HepG2 (cell line): Measurements from ENCODE around the gene LRRC15. TPM values are rescaled to one million over a fixed set of nuclear protein-coding genes. Genes with fewer than 3 reads are reported as not detected.

Experiments
- DPF2 ChIP-seq: sonication (generic); formaldehyde crosslinking; IDR thresholded peaks from 2 replicates; pipeline ENCODE4 v1.4.0; 2020; ENCODE audit warnings: mild to moderate bottlenecking, low read depth, missing genetic modification reagents, borderline replicate concordance
- HNRNPK ChIP-seq: fragments of 200-400 bp; formaldehyde crosslinking; IDR thresholded peaks from 2 replicates; pipeline ENCODE4 v1.6.1; 2018; ENCODE audit warnings: low read length, low read depth, moderate library complexity, mild to moderate bottlenecking; ENCODE audit not compliant: poor library complexity, severe bottlenecking
- MATR3 ChIP-seq: sonication (generic); formaldehyde crosslinking; IDR thresholded peaks from 2 replicates; pipeline ENCODE4 v1.4.0; 2020; ENCODE audit warnings: missing genetic modification reagents
- YEATS4 ChIP-seq: sonication (generic); formaldehyde crosslinking; IDR thresholded peaks from 2 replicates; pipeline ENCODE4 v1.4.0; 2020; ENCODE audit warnings: missing genetic modification reagents, borderline replicate concordance
- ZNF180 ChIP-seq: sonication (generic); formaldehyde crosslinking; IDR thresholded peaks from 2 replicates; pipeline ENCODE4 v1.4.0; 2020; ENCODE audit warnings: low read depth, missing genetic modification reagents, borderline replicate concordance
- ZNF24 ChIP-seq: fragments of 450-650 bp; IDR thresholded peaks from 2 replicates; pipeline ENCODE4 v1.6.1; 2017; ENCODE audit warnings: antibody characterized with exemption, mild to moderate bottlenecking
- ZNF496 ChIP-seq: sonication (generic); formaldehyde crosslinking; IDR thresholded peaks from 2 replicates; pipeline ENCODE4 v1.8.1; 2023; ENCODE audit warnings: mild to moderate bottlenecking, moderate library complexity, missing genetic modification reagents; ENCODE audit not compliant: insufficient replicate concordance
- ZNF883 ChIP-seq: sonication (generic); formaldehyde crosslinking; IDR thresholded peaks from 2 replicates; pipeline ENCODE4 v1.5.1; 2020; ENCODE audit warnings: mild to moderate bottlenecking, missing genetic modification reagents; ENCODE audit errors: not compliant biosample characterization
- polyA plus RNA-seq, 8 experiments: library from polyadenylated mRNA; depleted of rRNA in 3 of 8; stranded (reverse) in 7 of 8; unstranded in 1 of 8; fragments of >200 nt; fragmentation: Illumina TruSeq in 4 of 8; extraction: Trizol in 4 of 8; gene quantifications; 2 replicates each; pipeline versions ENCODE4 v1.2.1 to v1.2.3, GENCODE V29; 2011 to 2016; ENCODE audit warnings: low read depth in 4 of 8, missing spikeins in 1 of 8, mixed read lengths in 1 of 8; ENCODE audit not compliant: insufficient read depth in 1 of 8
- total RNA-seq, 5 experiments: library from RNA; depleted of rRNA; stranded (reverse); fragments of >200 nt; fragmentation: Illumina TruSeq; extraction: Trizol; gene quantifications; 2 replicates each; pipeline ENCODE4 v1.2.3, GENCODE V29; 2016; ENCODE audit warnings: low read depth in 1 of 5
- TF ChIP-seq, protein P1 (sequence below): sonication (generic); formaldehyde crosslinking; IDR thresholded peaks from 2 replicates; pipeline ENCODE4 v1.4.0; 2020; ENCODE audit warnings: mild to moderate bottlenecking, missing genetic modification reagents, borderline replicate concordance
- TF ChIP-seq, protein P2 (sequence below): sonication (generic); formaldehyde crosslinking; conservative IDR thresholded peaks from 2 replicates; pipeline ENCODE4 v1.8.1; 2023; ENCODE audit warnings: missing genetic modification reagents
- TF ChIP-seq, protein P3 (sequence below), 2 experiments: sonication (generic) in 1 of 2; formaldehyde crosslinking in 1 of 2; IDR thresholded peaks; 2 replicates each; pipeline versions ENCODE4 v1.6.1 to v1.9.0; 2014 to 2022; ENCODE audit warnings: antibody characterized with exemption in 1 of 2, borderline replicate concordance in 1 of 2, inconsistent platforms in 1 of 2, low read depth in 1 of 2, missing genetic modification reagents in 1 of 2
- TF ChIP-seq, protein P4 (sequence below): sonication (generic); formaldehyde crosslinking; IDR thresholded peaks from 2 replicates; pipeline ENCODE4 v1.4.0; 2020; ENCODE audit warnings: missing genetic modification reagents

Gene LRRC15
- total and polyA plus RNA-seq, 2 of the 13 experiments (the other 11 are each of a cell fraction or from before 2014, with no cell fraction given): not detected

DNA sequence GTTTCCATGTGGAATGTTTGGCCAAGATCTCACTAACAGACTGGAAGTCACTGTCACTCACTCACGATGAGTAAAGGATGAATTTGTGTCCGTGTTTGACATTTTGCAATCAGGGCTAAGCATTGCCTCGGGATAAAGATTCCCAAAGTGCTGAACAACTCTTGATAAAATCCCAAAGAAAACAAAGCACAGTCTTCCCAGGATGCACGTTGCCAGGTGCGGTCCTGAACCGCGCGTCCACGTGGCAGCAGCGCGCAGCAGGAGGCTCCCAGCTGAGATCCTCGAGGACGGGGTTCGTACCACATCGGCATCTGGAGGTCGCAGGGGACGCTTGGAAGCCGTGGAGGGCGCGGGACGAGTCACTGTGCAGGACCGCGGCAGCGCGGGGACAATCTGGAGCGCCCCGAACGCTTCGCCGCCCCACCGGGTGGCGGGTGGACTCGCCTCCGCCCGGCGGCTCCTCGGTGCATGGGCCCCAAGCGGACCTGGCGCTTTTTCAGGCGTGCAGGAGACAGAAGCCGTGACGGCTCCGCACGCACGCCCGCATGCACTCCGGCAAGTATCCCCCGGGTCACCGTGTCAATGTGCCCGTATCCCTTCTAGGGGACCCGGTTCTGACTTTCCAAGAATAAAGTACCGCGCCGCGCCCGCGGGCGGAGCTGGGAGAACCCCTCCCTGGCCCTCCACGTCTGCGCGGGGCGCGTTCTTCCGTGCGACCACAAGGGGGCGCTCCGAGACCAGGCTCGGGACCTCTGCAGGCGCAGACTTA is 36.1 kb downstream of the LRRC15 start (continued):
- TF ChIP-seq, protein P1, sequence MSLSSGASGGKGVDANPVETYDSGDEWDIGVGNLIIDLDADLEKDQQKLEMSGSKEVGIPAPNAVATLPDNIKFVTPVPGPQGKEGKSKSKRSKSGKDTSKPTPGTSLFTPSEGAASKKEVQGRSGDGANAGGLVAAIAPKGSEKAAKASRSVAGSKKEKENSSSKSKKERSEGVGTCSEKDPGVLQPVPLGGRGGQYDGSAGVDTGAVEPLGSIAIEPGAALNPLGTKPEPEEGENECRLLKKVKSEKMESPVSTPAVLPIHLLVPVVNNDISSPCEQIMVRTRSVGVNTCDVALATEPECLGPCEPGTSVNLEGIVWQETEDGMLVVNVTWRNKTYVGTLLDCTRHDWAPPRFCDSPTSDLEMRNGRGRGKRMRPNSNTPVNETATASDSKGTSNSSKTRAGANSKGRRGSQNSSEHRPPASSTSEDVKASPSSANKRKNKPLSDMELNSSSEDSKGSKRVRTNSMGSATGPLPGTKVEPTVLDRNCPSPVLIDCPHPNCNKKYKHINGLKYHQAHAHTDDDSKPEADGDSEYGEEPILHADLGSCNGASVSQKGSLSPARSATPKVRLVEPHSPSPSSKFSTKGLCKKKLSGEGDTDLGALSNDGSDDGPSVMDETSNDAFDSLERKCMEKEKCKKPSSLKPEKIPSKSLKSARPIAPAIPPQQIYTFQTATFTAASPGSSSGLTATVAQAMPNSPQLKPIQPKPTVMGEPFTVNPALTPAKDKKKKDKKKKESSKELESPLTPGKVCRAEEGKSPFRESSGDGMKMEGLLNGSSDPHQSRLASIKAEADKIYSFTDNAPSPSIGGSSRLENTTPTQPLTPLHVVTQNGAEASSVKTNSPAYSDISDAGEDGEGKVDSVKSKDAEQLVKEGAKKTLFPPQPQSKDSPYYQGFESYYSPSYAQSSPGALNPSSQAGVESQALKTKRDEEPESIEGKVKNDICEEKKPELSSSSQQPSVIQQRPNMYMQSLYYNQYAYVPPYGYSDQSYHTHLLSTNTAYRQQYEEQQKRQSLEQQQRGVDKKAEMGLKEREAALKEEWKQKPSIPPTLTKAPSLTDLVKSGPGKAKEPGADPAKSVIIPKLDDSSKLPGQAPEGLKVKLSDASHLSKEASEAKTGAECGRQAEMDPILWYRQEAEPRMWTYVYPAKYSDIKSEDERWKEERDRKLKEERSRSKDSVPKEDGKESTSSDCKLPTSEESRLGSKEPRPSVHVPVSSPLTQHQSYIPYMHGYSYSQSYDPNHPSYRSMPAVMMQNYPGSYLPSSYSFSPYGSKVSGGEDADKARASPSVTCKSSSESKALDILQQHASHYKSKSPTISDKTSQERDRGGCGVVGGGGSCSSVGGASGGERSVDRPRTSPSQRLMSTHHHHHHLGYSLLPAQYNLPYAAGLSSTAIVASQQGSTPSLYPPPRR: peak; percentile 59
- TF ChIP-seq ZNF496 (CRISPR knock-in tag) (no peak), MATR3 (CRISPR knock-in tag) (no peak), HNRNPK (no peak), ZNF180 (CRISPR knock-in tag) (0 out of 2 replicates have a peak, but pooled peaks have one; percentile 35), YEATS4 (CRISPR knock-in tag) (peak; percentile 98), ZNF883 (peak; percentile 93), DPF2 (CRISPR knock-in tag) (no peak), ZNF24 (no peak)
- TF ChIP-seq, protein P2, sequence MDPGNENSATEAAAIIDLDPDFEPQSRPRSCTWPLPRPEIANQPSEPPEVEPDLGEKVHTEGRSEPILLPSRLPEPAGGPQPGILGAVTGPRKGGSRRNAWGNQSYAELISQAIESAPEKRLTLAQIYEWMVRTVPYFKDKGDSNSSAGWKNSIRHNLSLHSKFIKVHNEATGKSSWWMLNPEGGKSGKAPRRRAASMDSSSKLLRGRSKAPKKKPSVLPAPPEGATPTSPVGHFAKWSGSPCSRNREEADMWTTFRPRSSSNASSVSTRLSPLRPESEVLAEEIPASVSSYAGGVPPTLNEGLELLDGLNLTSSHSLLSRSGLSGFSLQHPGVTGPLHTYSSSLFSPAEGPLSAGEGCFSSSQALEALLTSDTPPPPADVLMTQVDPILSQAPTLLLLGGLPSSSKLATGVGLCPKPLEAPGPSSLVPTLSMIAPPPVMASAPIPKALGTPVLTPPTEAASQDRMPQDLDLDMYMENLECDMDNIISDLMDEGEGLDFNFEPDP (CRISPR knock-in tag): 0 out of 2 replicates have a peak, but pooled peaks have one; percentile 94
- TF ChIP-seq, protein P3, sequence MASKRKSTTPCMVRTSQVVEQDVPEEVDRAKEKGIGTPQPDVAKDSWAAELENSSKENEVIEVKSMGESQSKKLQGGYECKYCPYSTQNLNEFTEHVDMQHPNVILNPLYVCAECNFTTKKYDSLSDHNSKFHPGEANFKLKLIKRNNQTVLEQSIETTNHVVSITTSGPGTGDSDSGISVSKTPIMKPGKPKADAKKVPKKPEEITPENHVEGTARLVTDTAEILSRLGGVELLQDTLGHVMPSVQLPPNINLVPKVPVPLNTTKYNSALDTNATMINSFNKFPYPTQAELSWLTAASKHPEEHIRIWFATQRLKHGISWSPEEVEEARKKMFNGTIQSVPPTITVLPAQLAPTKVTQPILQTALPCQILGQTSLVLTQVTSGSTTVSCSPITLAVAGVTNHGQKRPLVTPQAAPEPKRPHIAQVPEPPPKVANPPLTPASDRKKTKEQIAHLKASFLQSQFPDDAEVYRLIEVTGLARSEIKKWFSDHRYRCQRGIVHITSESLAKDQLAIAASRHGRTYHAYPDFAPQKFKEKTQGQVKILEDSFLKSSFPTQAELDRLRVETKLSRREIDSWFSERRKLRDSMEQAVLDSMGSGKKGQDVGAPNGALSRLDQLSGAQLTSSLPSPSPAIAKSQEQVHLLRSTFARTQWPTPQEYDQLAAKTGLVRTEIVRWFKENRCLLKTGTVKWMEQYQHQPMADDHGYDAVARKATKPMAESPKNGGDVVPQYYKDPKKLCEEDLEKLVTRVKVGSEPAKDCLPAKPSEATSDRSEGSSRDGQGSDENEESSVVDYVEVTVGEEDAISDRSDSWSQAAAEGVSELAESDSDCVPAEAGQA (IDR thresholded peaks at IDR 0.05; ENCODE audit: low read depth): no peak
- TF ChIP-seq, protein P3 (CRISPR knock-in tag; IDR thresholded peaks at IDR 0.05; ENCODE audit: borderline replicate concordance): peak; percentile 74; the same call in 1 of the 2 replicates
- TF ChIP-seq, protein P4, sequence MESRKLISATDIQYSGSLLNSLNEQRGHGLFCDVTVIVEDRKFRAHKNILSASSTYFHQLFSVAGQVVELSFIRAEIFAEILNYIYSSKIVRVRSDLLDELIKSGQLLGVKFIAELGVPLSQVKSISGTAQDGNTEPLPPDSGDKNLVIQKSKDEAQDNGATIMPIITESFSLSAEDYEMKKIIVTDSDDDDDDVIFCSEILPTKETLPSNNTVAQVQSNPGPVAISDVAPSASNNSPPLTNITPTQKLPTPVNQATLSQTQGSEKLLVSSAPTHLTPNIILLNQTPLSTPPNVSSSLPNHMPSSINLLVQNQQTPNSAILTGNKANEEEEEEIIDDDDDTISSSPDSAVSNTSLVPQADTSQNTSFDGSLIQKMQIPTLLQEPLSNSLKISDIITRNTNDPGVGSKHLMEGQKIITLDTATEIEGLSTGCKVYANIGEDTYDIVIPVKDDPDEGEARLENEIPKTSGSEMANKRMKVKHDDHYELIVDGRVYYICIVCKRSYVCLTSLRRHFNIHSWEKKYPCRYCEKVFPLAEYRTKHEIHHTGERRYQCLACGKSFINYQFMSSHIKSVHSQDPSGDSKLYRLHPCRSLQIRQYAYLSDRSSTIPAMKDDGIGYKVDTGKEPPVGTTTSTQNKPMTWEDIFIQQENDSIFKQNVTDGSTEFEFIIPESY (CRISPR knock-in tag): peak; percentile 70
